GM23248 (cell line): ENCODE results near the gene TUNAR. TPM values are rescaled to one million over a fixed set of nuclear protein-coding genes. Genes with fewer than 3 reads are reported as not detected.

ENCODE experiments used
- DNase-seq: peaks from one replicate; pipeline ENCODE4 v3.0.0-alpha.2; 2015
- H2AFZ ChIP-seq: fragments of 200-600 bp; sonication (generic); 2 replicates; pipeline ENCODE4 v1.6.1; 2016; ENCODE audit warnings: antibody characterized with exemption
- H3F3A ChIP-seq: fragments of 200-600 bp; sonication (generic); 2 replicates; pipeline ENCODE4 v1.6.1; 2016; ENCODE audit warnings: mild to moderate bottlenecking, antibody characterized with exemption, mixed run types; ENCODE audit not compliant: insufficient read depth
- H3K27ac ChIP-seq: fragments of 200-600 bp; sonication (generic); 2 replicates; pipeline ENCODE4 v1.5.1; 2016; ENCODE audit warnings: mild to moderate bottlenecking
- H3K27me3 ChIP-seq: fragments of 200-600 bp; sonication (generic); replicated peaks from 2 replicates; pipeline ENCODE4 v1.6.1; 2016; ENCODE audit warnings: mild to moderate bottlenecking; ENCODE audit not compliant: insufficient read depth
- H3K36me3 ChIP-seq: fragments of 200-600 bp; sonication (generic); 2 replicates; pipeline ENCODE4 v1.6.1; 2016; ENCODE audit warnings: low read depth, mild to moderate bottlenecking
- H3K4me1 ChIP-seq: fragments of 200-600 bp; sonication (generic); 2 replicates; pipeline ENCODE4 v1.6.1; 2016; ENCODE audit warnings: mild to moderate bottlenecking; ENCODE audit not compliant: insufficient read depth
- H3K4me2 ChIP-seq: fragments of 200-600 bp; sonication (generic); one replicate; pipeline ENCODE4 v1.6.1; 2016; ENCODE audit warnings: mild to moderate bottlenecking; ENCODE audit not compliant: unreplicated experiment
- H3K4me3 ChIP-seq: fragments of 200-600 bp; sonication (generic); 2 replicates; pipeline ENCODE4 v1.5.1; 2016; ENCODE audit warnings: mild to moderate bottlenecking
- H3K79me2 ChIP-seq: fragments of 200-600 bp; sonication (generic); 2 replicates; pipeline ENCODE4 v1.6.1; 2016; ENCODE audit warnings: mild to moderate bottlenecking; ENCODE audit not compliant: insufficient read depth
- H3K9ac ChIP-seq: fragments of 200-600 bp; sonication (generic); 2 replicates; pipeline ENCODE4 v1.6.1; 2016; ENCODE audit warnings: mild to moderate bottlenecking
- H3K9me2 ChIP-seq: fragments of 200-600 bp; sonication (generic); 2 replicates; pipeline ENCODE4 v1.6.1; 2016; ENCODE audit warnings: mixed run types, mild to moderate bottlenecking, moderate library complexity; ENCODE audit not compliant: insufficient read depth
- H3K9me3 ChIP-seq: fragments of 200-600 bp; sonication (generic); one replicate; pipeline ENCODE4 v1.6.1; 2017; ENCODE audit warnings: low read depth
- H4K20me1 ChIP-seq: fragments of 200-600 bp; sonication (generic); 2 replicates; pipeline ENCODE4 v1.6.0; 2016; ENCODE audit not compliant: insufficient read depth
- EZH2 ChIP-seq: fragments of 200-600 bp; sonication (generic); IDR thresholded peaks from 2 replicates; pipeline ENCODE4 v1.6.1; 2018; ENCODE audit warnings: antibody characterized with exemption, mild to moderate bottlenecking; ENCODE audit not compliant: insufficient read depth, poor library complexity, severe bottlenecking
- EZH2phosphoT487 ChIP-seq: fragments of 200-600 bp; sonication (generic); IDR thresholded peaks from 2 replicates; pipeline ENCODE4 v1.6.1; 2018; ENCODE audit warnings: antibody characterized with exemption, moderate library complexity, mild to moderate bottlenecking, low read depth; ENCODE audit not compliant: insufficient read depth
- WGBS, 2 experiments: methylation state at CpG; one replicate each; pipeline ENCODE4 v1.1.6; 2015 to 2017; ENCODE audit warnings: low lambda C conversion rate in 2 of 2, low coverage in 1 of 2; ENCODE audit errors: missing lambda C conversion rate in 2 of 2; 5-methylcytosine and 5-hydroxymethylcytosine counted together
- in situ Hi-C: fragments of 300-500 bp; cut with MboI; formaldehyde crosslinking; loops from 2 replicates; pipeline ENCODE4 v1.15.0; 2020
- polyA plus RNA-seq: library from polyadenylated mRNA; unstranded; fragments of >200 nt; fragmentation: Nextera tagmentation; extraction: Ambion mirVana; gene quantifications from 2 replicates; pipeline ENCODE4 v1.2.1, GENCODE V29; 2016
- total RNA-seq: library from RNA; depleted of rRNA; stranded (reverse); fragments of >200 nt; shearing (Covaris generic); gene quantifications from 2 replicates; pipeline ENCODE4 v1.2.3, GENCODE V29; 2014

Gene TUNAR
- total and polyA plus RNA-seq, 2 experiments from 2014 or later: not detected

DNA sequence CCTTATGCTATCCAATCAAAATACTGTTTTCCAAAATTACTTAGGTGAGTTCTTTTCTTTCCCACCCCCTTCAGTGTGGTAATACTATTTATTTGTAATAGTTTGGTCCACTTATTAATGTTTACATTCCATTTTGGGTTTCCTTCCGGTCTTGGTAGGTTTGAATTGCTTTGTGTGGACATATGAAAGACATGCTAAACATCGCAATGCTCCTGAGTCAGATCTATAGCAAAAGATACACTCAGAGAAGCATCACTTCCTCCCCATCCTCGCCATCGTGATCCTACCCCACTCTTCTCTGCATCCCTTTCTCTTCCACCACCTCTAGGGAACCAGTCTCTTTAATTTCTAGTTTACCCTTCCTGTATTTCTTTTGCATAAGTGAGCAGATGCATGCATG lies 30.0 kb downstream of the TUNAR start:
- Histone ChIP-seq H3K27ac (no peak overlapping the region), H3K9me3 (no peaks in the 10 kb centered on the region), H4K20me1 (no peaks in the 10 kb centered on the region), H3K4me1 (0 out of 2 replicates have a peak, but pooled peaks cover under 1% of the 10 kb centered on the region), H3K9ac (no peak overlapping the region), H2AFZ (no peak overlapping the region), H3K4me2 (no peak overlapping the region), H3K27me3 (peaks cover 4% of the 10 kb centered on the region; the same call in 1 of the 2 replicates), H3K4me3 (no peak overlapping the region), H3K36me3 (no peaks in the 10 kb centered on the region), H3K79me2 (no peaks in the 10 kb centered on the region), H3F3A (no peaks in the 10 kb centered on the region), H3K9me2 (no peaks in the 10 kb centered on the region)
- TF ChIP-seq EZH2phosphoT487 (no peak), EZH2 (no peak)
- WGBS, 2 experiments: 20% methylated on average over 4 of the region's 4 CpGs
- no peak for DNase-seq
- in situ Hi-C loops: no loop called here

DNA sequence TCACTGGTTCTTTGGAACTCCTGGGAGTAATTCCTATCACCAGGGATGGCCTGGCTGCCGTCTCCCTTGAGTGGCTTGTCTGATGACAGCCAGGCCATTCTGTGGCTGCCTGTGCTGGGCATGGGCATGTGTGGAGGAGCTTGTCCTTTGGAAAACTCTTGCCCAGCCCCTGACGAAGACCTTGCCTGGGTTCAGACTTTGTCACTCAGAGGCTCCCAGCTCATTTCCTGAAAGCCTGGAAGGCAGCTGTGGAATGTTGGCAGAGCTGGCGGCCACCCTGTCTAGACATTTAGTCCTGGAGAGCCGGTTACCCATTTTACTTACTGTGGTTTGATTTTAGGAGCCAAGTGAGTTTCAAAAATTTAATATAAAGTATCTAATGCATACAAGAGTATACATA lies 34.0 kb downstream of the TUNAR start:
- no peaks in the 10 kb centered on the region for H3K36me3 ChIP-seq
- DNase-seq: no peak
- peaks cover 5% of the 10 kb centered on the region; the same call in 1 of the 2 replicates for H3K27me3 ChIP-seq
- H3K9me2 ChIP-seq: no peaks in the 10 kb centered on the region
- no peaks in the 10 kb centered on the region for H3K9me3 ChIP-seq
- no peak overlapping the region for H3K9ac ChIP-seq
- H3K79me2 ChIP-seq: no peaks in the 10 kb centered on the region
- WGBS, 2 experiments: 3 to 5% methylated on average over 4 of the region's 4 CpGs
- TF ChIP-seq EZH2 (no peak), EZH2phosphoT487 (no peak)
- no peaks in the 10 kb centered on the region for H3K4me1 ChIP-seq
- no peak overlapping the region for H3K4me2 ChIP-seq
- H4K20me1 ChIP-seq: no peaks in the 10 kb centered on the region
- H2AFZ ChIP-seq: no peak overlapping the region
- in situ Hi-C loops: no loop called here
- H3F3A ChIP-seq: no peaks in the 10 kb centered on the region
- H3K4me3 ChIP-seq: no peak overlapping the region
- no peak overlapping the region for H3K27ac ChIP-seq

DNA sequence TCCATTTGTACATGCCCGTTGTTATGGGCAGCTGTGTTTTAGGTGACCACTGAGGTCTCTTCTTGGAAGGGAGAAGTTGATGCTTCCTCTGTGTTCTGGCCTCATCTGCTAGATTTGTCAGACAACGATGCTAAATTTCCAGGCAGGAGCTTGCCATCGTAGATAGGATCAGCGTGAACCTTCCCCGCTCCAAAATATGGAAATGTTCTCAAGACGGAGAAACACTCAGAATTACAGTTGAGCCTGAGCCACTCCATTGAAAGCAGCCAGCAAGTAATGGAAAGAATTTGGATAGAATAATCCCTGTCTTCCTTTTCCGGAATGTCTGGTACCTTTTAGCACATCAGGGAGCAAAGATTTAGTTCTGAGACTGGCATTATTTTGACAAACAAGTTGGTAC lies 34.8 kb downstream of the TUNAR start:
- no peak overlapping the region for H2AFZ ChIP-seq
- TF ChIP-seq EZH2phosphoT487: no peak
- in situ Hi-C loops: no loop called here
- no peak overlapping the region for H3K9ac ChIP-seq
- no peaks in the 10 kb centered on the region for H3K4me1 ChIP-seq
- H3F3A ChIP-seq: no peaks in the 10 kb centered on the region
- no peak overlapping the region for H3K27ac ChIP-seq
- H3K9me2 ChIP-seq: no peaks in the 10 kb centered on the region
- no peaks in the 10 kb centered on the region for H4K20me1 ChIP-seq
- no peak overlapping the region for H3K4me2 ChIP-seq
- DNase-seq: no peak
- H3K27me3 ChIP-seq: peaks cover 5% of the 10 kb centered on the region; the same call in 1 of the 2 replicates
- H3K9me3 ChIP-seq: no peaks in the 10 kb centered on the region
- H3K79me2 ChIP-seq: no peaks in the 10 kb centered on the region
- H3K4me3 ChIP-seq: no peak overlapping the region
- whole genome bisulfite sequencing, 2 experiments: 66 to 73% methylated on average over 7 of the region's 7 CpGs
- H3K36me3 ChIP-seq: no peaks in the 10 kb centered on the region

DNA sequence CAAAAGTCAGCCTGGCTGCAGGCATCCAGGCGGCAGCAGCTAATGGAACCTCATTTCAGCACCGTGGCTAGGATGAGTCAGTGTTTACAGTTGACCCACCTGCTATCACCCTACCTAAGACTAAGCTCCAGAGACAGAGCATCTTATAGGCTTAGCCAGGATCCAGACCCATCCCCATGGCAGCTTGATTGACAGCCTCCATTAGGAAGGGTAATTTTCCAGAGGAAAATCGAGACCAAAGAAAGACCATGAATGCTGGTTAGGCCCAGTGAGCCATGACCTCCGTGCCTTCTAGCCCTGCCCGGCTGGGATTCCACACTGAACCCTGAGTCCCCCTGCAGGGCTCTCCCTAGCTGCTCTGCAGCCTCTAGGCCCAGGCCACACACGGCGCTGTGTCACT lies 38.7 kb downstream of the TUNAR start:
- H3K27ac ChIP-seq: no peak overlapping the region
- H3K36me3 ChIP-seq: no peaks in the 10 kb centered on the region
- no peaks in the 10 kb centered on the region for H3K9me2 ChIP-seq
- no peak for DNase-seq
- H3K4me1 ChIP-seq: no peaks in the 10 kb centered on the region
- no peaks in the 10 kb centered on the region for H3F3A ChIP-seq
- TF ChIP-seq EZH2: no peak
- no peak for TF ChIP-seq EZH2phosphoT487
- no peak overlapping the region for H3K4me2 ChIP-seq
- H4K20me1 ChIP-seq: no peaks in the 10 kb centered on the region
- H3K27me3 ChIP-seq: peaks cover 5% of the 10 kb centered on the region; the same call in 1 of the 2 replicates
- WGBS, 2 experiments: 11 to 20% methylated on average over 7 of the region's 7 CpGs
- no peak overlapping the region for H3K9ac ChIP-seq
- in situ Hi-C loops: no loop called here
- H3K79me2 ChIP-seq: no peaks in the 10 kb centered on the region
- no peak overlapping the region for H3K4me3 ChIP-seq
- H2AFZ ChIP-seq: no peak overlapping the region
- no peaks in the 10 kb centered on the region for H3K9me3 ChIP-seq

DNA sequence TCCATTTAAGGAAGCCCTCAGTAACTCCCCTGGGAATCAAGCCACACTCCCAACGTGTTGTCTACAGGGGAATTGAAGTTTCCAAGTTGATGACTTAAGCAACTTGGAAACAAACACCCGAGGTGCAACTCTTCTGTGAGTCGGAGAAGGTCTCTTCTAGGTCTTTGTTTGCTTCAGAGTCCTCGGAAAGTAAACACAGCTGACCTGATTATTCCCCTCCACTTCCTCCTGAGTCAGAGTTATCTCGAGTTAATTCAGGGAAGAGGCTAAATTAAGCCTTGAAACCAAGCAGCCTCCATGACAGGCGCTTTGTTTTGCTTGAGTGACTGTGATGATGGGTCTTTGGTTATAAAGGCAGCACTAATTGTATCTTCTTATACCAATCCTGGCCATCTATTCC lies 41.8 kb downstream of the TUNAR start:
- in situ Hi-C loops: no loop called here
- no peak for TF ChIP-seq EZH2
- no peak for TF ChIP-seq EZH2phosphoT487
- H3K27me3 ChIP-seq: no peaks in the 10 kb centered on the region

More for the DNA sequence above, 41.8 kb downstream of the TUNAR start:
- no peaks in the 10 kb centered on the region for H3K79me2 ChIP-seq
- no peaks in the 10 kb centered on the region for H4K20me1 ChIP-seq
- no peaks in the 10 kb centered on the region for H3F3A ChIP-seq
- H2AFZ ChIP-seq: no peak overlapping the region
- no peak overlapping the region for H3K4me2 ChIP-seq
- DNase-seq: no peak
- no peak overlapping the region for H3K27ac ChIP-seq
- H3K36me3 ChIP-seq: no peaks in the 10 kb centered on the region
- H3K4me3 ChIP-seq: no peak overlapping the region
- H3K9ac ChIP-seq: no peak overlapping the region
- 11 to 12% methylated on average over 6 of the region's 6 CpGs for WGBS, 2 experiments
- no peaks in the 10 kb centered on the region for H3K9me2 ChIP-seq
- no peaks in the 10 kb centered on the region for H3K4me1 ChIP-seq
- no peaks in the 10 kb centered on the region for H3K9me3 ChIP-seq
